DND-41 (cell line): ENCODE results near the gene APBB1IP.

ENCODE experiments used
- CTCF ChIP-seq: IDR thresholded peaks from 2 replicates; pipeline ENCODE4 v1.5.1; 2012; ENCODE audit warnings: borderline replicate concordance, low read length, moderate library complexity, mild to moderate bottlenecking; ENCODE audit not compliant: poor library complexity, severe bottlenecking; ENCODE audit errors: extremely low read depth
- EZH2 ChIP-seq: IDR thresholded peaks from 3 replicates; pipeline ENCODE4 v1.6.1; 2012; ENCODE audit warnings: borderline replicate concordance, low read depth, mild to moderate bottlenecking, moderate library complexity, low read length, inconsistent platforms; ENCODE audit not compliant: severe bottlenecking

DNA sequence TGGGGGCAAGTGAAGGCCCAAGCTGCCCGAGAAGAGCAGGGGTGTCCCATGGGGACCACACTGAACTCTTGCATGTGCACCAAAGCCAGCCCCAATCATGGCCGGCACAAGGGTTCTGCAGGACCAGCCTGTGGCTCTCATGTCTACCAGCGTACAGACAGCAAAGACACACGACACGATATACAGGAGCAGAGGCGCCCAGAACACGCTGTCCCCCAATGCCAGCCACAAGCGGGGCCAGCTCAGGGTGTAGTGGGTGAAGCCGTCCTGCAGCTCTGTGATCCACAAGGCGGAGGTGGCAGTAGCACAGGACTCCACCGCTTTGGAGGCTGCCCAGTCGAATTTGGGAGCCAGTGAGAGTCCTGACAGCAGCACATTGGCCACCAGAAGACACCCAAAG, 150.5 kb downstream of the APBB1IP start:
- TF ChIP-seq EZH2 (no peak), CTCF (no peak)
